Neuron (in vitro differentiated cells): ENCODE measurements around the gene AMOTL1.

Source experiments
- H2AFZ ChIP-seq: one replicate; pipeline ENCODE4 v1.6.1; 2013; ENCODE audit warnings: low read depth, mild to moderate bottlenecking, inconsistent platforms, low read length, moderate library complexity
- H3K27me3 ChIP-seq: one replicate; pipeline ENCODE4 v1.6.1; 2013; ENCODE audit warnings: low read length; ENCODE audit not compliant: insufficient read depth
- H3K36me3 ChIP-seq: one replicate; pipeline ENCODE4 v1.6.1; 2013; ENCODE audit warnings: low read length; ENCODE audit not compliant: insufficient read depth
- H3K4me1 ChIP-seq: one replicate; pipeline ENCODE4 v1.6.1; 2013; ENCODE audit warnings: low read length; ENCODE audit not compliant: insufficient read depth
- H3K4me3 ChIP-seq: 2 replicates; pipeline ENCODE4 v1.5.1; 2013; ENCODE audit warnings: mild to moderate bottlenecking, low read length, moderate library complexity
- H3K9me3 ChIP-seq: one replicate; pipeline ENCODE4 v1.6.1; 2013; ENCODE audit warnings: low read length

The AMOTL1 gene

GRCh38 chr11:94750319-94751217 lies 17.6 kb upstream of the AMOTL1 start:
- peaks cover 8% of the 10 kb centered on the region for H3K36me3 ChIP-seq
- no peaks in the 10 kb centered on the region for H3K9me3 ChIP-seq
- H3K4me1 ChIP-seq: peaks cover 4% of the 10 kb centered on the region
- no peak overlapping the region for H2AFZ ChIP-seq
- no peaks in the 10 kb centered on the region for H3K27me3 ChIP-seq
- H3K4me3 ChIP-seq: no peak overlapping the region

GRCh38 chr11:94751218-94751609 lies 16.9 kb upstream of the AMOTL1 start:
- H3K9me3 ChIP-seq: no peaks in the 10 kb centered on the region
- no peaks in the 10 kb centered on the region for H3K27me3 ChIP-seq
- no peak overlapping the region for H2AFZ ChIP-seq
- H3K4me3 ChIP-seq: no peak overlapping the region
- peaks cover 4% of the 10 kb centered on the region for H3K4me1 ChIP-seq
- peaks cover 8% of the 10 kb centered on the region for H3K36me3 ChIP-seq

- peaks cover 8% of the 10 kb centered on the region for H3K36me3 ChIP-seq
- H3K9me3 ChIP-seq: no peaks in the 10 kb centered on the region
- H2AFZ ChIP-seq: no peak overlapping the region
- no peak overlapping the region for H3K4me3 ChIP-seq
- H3K27me3 ChIP-seq: no peaks in the 10 kb centered on the region
- H3K4me1 ChIP-seq: peaks cover 4% of the 10 kb centered on the region
Measured at GRCh38 chr11:94751786-94752185, 16.4 kb upstream of the AMOTL1 start.

GRCh38 chr11:94753630-94754029 lies 14.5 kb upstream of the AMOTL1 start:
- Histone ChIP-seq H3K4me3 (no peak overlapping the region), H3K9me3 (no peaks in the 10 kb centered on the region), H3K27me3 (no peaks in the 10 kb centered on the region), H3K4me1 (peaks cover 17% of the 10 kb centered on the region), H3K36me3 (peaks cover 4% of the 10 kb centered on the region), H2AFZ (no peak overlapping the region)

- Histone ChIP-seq H3K4me3 (no peak overlapping the region), H3K36me3 (peaks cover 2% of the 10 kb centered on the region), H3K9me3 (no peaks in the 10 kb centered on the region), H2AFZ (no peak overlapping the region), H3K27me3 (no peaks in the 10 kb centered on the region), H3K4me1 (peaks cover 20% of the 10 kb centered on the region)
Measured at GRCh38 chr11:94754335-94754734, 13.8 kb upstream of the AMOTL1 start.

- Histone ChIP-seq H3K27me3 (no peaks in the 10 kb centered on the region), H3K36me3 (peaks cover 2% of the 10 kb centered on the region), H3K4me1 (peaks cover 20% of the 10 kb centered on the region), H3K9me3 (no peaks in the 10 kb centered on the region), H3K4me3 (no peak overlapping the region), H2AFZ (no peak overlapping the region)
Measured at GRCh38 chr11:94754819-94755218, 13.3 kb upstream of the AMOTL1 start.

- H3K27me3 ChIP-seq: no peaks in the 10 kb centered on the region
- H3K4me1 ChIP-seq: peaks cover 20% of the 10 kb centered on the region
- H3K4me3 ChIP-seq: no peak overlapping the region
- H3K36me3 ChIP-seq: no peaks in the 10 kb centered on the region
- H2AFZ ChIP-seq: no peak overlapping the region
- H3K9me3 ChIP-seq: no peaks in the 10 kb centered on the region
Measured at GRCh38 chr11:94755494-94755893, 12.7 kb upstream of the AMOTL1 start.

GRCh38 chr11:94757037-94757735 lies 11.0 kb upstream of the AMOTL1 start:
- Histone ChIP-seq H3K27me3 (no peaks in the 10 kb centered on the region), H3K4me1 (peaks cover 20% of the 10 kb centered on the region), H3K4me3 (no peak overlapping the region), H3K9me3 (no peaks in the 10 kb centered on the region), H2AFZ (no peak overlapping the region), H3K36me3 (no peaks in the 10 kb centered on the region)

GRCh38 chr11:94758666-94759065 lies 9.5 kb upstream of the AMOTL1 start:
- H3K9me3 ChIP-seq: no peaks in the 10 kb centered on the region
- no peaks in the 10 kb centered on the region for H3K27me3 ChIP-seq
- no peak overlapping the region for H3K4me3 ChIP-seq
- H2AFZ ChIP-seq: no peak overlapping the region
- H3K4me1 ChIP-seq: peaks cover 30% of the 10 kb centered on the region
- no peaks in the 10 kb centered on the region for H3K36me3 ChIP-seq

- peaks cover 30% of the 10 kb centered on the region for H3K4me1 ChIP-seq
- no peaks in the 10 kb centered on the region for H3K36me3 ChIP-seq
- no peaks in the 10 kb centered on the region for H3K27me3 ChIP-seq
- no peak overlapping the region for H2AFZ ChIP-seq
- no peaks in the 10 kb centered on the region for H3K9me3 ChIP-seq
- H3K4me3 ChIP-seq: no peak overlapping the region
Measured at GRCh38 chr11:94759522-94759921, 8.6 kb upstream of the AMOTL1 start.

GRCh38 chr11:94760296-94760695 lies 7.9 kb upstream of the AMOTL1 start:
- Histone ChIP-seq H3K4me1 (peaks cover 30% of the 10 kb centered on the region), H3K27me3 (no peaks in the 10 kb centered on the region), H3K9me3 (no peaks in the 10 kb centered on the region), H3K36me3 (no peaks in the 10 kb centered on the region), H3K4me3 (no peak overlapping the region), H2AFZ (no peak overlapping the region)

GRCh38 chr11:94762208-94762607 lies 5.9 kb upstream of the AMOTL1 start:
- Histone ChIP-seq H3K9me3 (no peaks in the 10 kb centered on the region), H3K4me1 (peaks cover 38% of the 10 kb centered on the region), H2AFZ (no peak overlapping the region), H3K36me3 (no peaks in the 10 kb centered on the region), H3K4me3 (no peak overlapping the region), H3K27me3 (no peaks in the 10 kb centered on the region)

GRCh38 chr11:94762995-94763394 lies 5.2 kb upstream of the AMOTL1 start:
- Histone ChIP-seq H3K4me1 (peaks cover 36% of the 10 kb centered on the region), H3K36me3 (no peaks in the 10 kb centered on the region), H2AFZ (no peak overlapping the region), H3K4me3 (no peak overlapping the region), H3K27me3 (no peaks in the 10 kb centered on the region), H3K9me3 (no peaks in the 10 kb centered on the region)
